Neuronal stem cell (in vitro differentiated cells): ENCODE results near the gene CEMIP.

Experiments
- DNase-seq: peaks from one replicate; pipeline ENCODE4 v3.0.0-alpha.2; 2013; ENCODE audit warnings: low spot score
- H2AFZ ChIP-seq: one replicate; pipeline ENCODE4 v1.6.1; 2013; ENCODE audit warnings: mild to moderate bottlenecking, low read length, inconsistent platforms
- H2AK5ac ChIP-seq: 2 replicates; pipeline ENCODE4 v1.6.1; 2013; ENCODE audit warnings: low read depth, mild to moderate bottlenecking, inconsistent platforms, low read length, moderate library complexity, mixed read lengths
- H2BK120ac ChIP-seq: 2 replicates; pipeline ENCODE4 v1.6.1; 2013; ENCODE audit warnings: low read depth, mild to moderate bottlenecking, inconsistent platforms, low read length, moderate library complexity, mixed read lengths
- H2BK12ac ChIP-seq: one replicate; pipeline ENCODE4 v1.6.1; 2013; ENCODE audit warnings: low read length, inconsistent platforms
- H2BK15ac ChIP-seq: 2 replicates; pipeline ENCODE4 v1.6.1; 2013; ENCODE audit warnings: mild to moderate bottlenecking, low read length, inconsistent platforms, mixed read lengths
- H2BK5ac ChIP-seq: one replicate; pipeline ENCODE4 v1.6.1; 2013; ENCODE audit warnings: inconsistent platforms, mild to moderate bottlenecking, low read length, moderate library complexity
- H3K14ac ChIP-seq: one replicate; pipeline ENCODE4 v1.6.1; 2013; ENCODE audit warnings: low read length, inconsistent platforms
- H3K18ac ChIP-seq: 2 replicates; pipeline ENCODE4 v1.6.1; 2013; ENCODE audit warnings: low read length, inconsistent platforms
- H3K23ac ChIP-seq: 2 replicates; pipeline ENCODE4 v1.6.1; 2013; ENCODE audit warnings: low read depth, mild to moderate bottlenecking, mixed read lengths, low read length, inconsistent platforms; ENCODE audit not compliant: poor library complexity
- H3K27ac ChIP-seq: replicated peaks from 3 replicates; pipeline ENCODE4 v1.5.1; 2013; ENCODE audit warnings: low read length, inconsistent platforms
- H3K27me3 ChIP-seq, 3 experiments: 2 replicates each; pipeline ENCODE4 v1.6.1; 2013; ENCODE audit warnings: low read length in 3 of 3, mild to moderate bottlenecking in 2 of 3, inconsistent platforms in 1 of 3, low read depth in 1 of 3, mixed read lengths in 1 of 3, moderate library complexity in 1 of 3; ENCODE audit not compliant: control insufficient read depth in 3 of 3, insufficient read depth in 3 of 3
- H3K36me3 ChIP-seq, 2 donors: replicated peaks in 1 of 2; 2 replicates each; pipeline ENCODE4 v1.6.1; 2013; ENCODE audit warnings: low read length in 2 of 2; ENCODE audit not compliant: control insufficient read depth in 2 of 2, insufficient read depth in 2 of 2
- H3K4ac ChIP-seq: 2 replicates; pipeline ENCODE4 v1.6.1; 2013; ENCODE audit warnings: inconsistent platforms, mild to moderate bottlenecking, low read length, moderate library complexity
- H3K4me1 ChIP-seq, 2 donors: 1 replicate in 1 of 2; 2 replicates in 1 of 2; pipeline ENCODE4 v1.6.1; 2013; ENCODE audit warnings: low read length in 2 of 2, low read depth in 1 of 2; ENCODE audit not compliant: control insufficient read depth in 2 of 2, insufficient read depth in 1 of 2
- H3K4me2 ChIP-seq: one replicate; pipeline ENCODE4 v1.6.1; 2013; ENCODE audit warnings: mild to moderate bottlenecking, low read length, inconsistent platforms; ENCODE audit not compliant: insufficient read depth, poor library complexity, severe bottlenecking
- H3K4me3 ChIP-seq, 2 donors: 2 replicates each; pipeline ENCODE4 v1.5.1; 2013; ENCODE audit warnings: low read length in 2 of 2, mild to moderate bottlenecking in 2 of 2, inconsistent platforms in 1 of 2, moderate library complexity in 1 of 2
- H3K79me1 ChIP-seq: one replicate; pipeline ENCODE4 v1.6.1; 2013; ENCODE audit warnings: low read depth, mild to moderate bottlenecking, inconsistent platforms, low read length, moderate library complexity
- H3K9ac ChIP-seq: one replicate; pipeline ENCODE4 v1.6.1; 2013; ENCODE audit warnings: mild to moderate bottlenecking, low read depth, low read length, inconsistent platforms; ENCODE audit not compliant: poor library complexity
- H3K9me3 ChIP-seq, 2 donors: replicated peaks in 1 of 2; 2 replicates each; pipeline versions ENCODE3 to v1.6.1; 2013; ENCODE audit warnings: low read length in 2 of 2, mild to moderate bottlenecking in 2 of 2, inconsistent platforms in 1 of 2, low read depth in 1 of 2, mixed read lengths in 1 of 2, moderate library complexity in 1 of 2; ENCODE audit not compliant: control insufficient read depth in 2 of 2, insufficient read depth in 1 of 2
- H4K8ac ChIP-seq: one replicate; pipeline ENCODE4 v1.6.1; 2013; ENCODE audit warnings: low read depth, mild to moderate bottlenecking, inconsistent platforms, low read length, moderate library complexity
- H4K91ac ChIP-seq: one replicate; pipeline ENCODE4 v1.6.1; 2013; ENCODE audit warnings: low read length, low read depth, mild to moderate bottlenecking, inconsistent platforms; ENCODE audit not compliant: poor library complexity
- WGBS, 2 donors: extraction: QIAGEN DNeasy Blood & Tissue Kit; methylation state at CpG; one replicate each; pipeline ENCODE4 v1.1.7; 2013; ENCODE audit warnings: missing lambda C conversion rate in 2 of 2, mixed read lengths in 1 of 2; ENCODE audit not compliant: insufficient read length in 2 of 2, insufficient replicate concordance in 1 of 2; ENCODE audit errors: extremely low coverage in 2 of 2; 5-methylcytosine and 5-hydroxymethylcytosine counted together

CEMIP gene

GRCh38 chr15:80870893-80871292 is 91.7 kb downstream of the CEMIP start:
- no peak overlapping the region for H2BK12ac ChIP-seq
- no peak for DNase-seq
- H3K27me3 ChIP-seq: peaks cover 0 to 9% (median 0%) of the 10 kb centered on the region in 3 experiments
- peaks cover 0 to 2% of the 10 kb centered on the region in 2 donors for H3K9me3 ChIP-seq
- no peak overlapping the region for H2AFZ ChIP-seq
- H2BK15ac ChIP-seq: no peak overlapping the region
- no peaks in the 10 kb centered on the region for H3K79me1 ChIP-seq
- H3K4me2 ChIP-seq: no peak overlapping the region
- WGBS, 2 donors: no CpG with 5 or more reads among the region's 5 CpGs
- no peaks in the 10 kb centered on the region for H3K36me3 ChIP-seq
- H4K8ac ChIP-seq: no peak overlapping the region
- H2BK120ac ChIP-seq: no peak overlapping the region
- H3K23ac ChIP-seq: no peak overlapping the region
- no peak overlapping the region for H3K4me3 ChIP-seq
- no peak overlapping the region for H2BK5ac ChIP-seq
- H3K14ac ChIP-seq: no peak overlapping the region
- no peak overlapping the region for H3K9ac ChIP-seq
- H2AK5ac ChIP-seq: no peak overlapping the region
- no peak overlapping the region for H3K4ac ChIP-seq
- peak overlapping the region; percentile 9 for H3K18ac ChIP-seq
- H4K91ac ChIP-seq: no peak overlapping the region
- H3K27ac ChIP-seq: no peak overlapping the region
- H3K4me1 ChIP-seq: peaks cover 12 to 13% of the 10 kb centered on the region in 2 donors

GRCh38 chr15:80871858-80872257 is 92.7 kb downstream of the CEMIP start:
- no peak overlapping the region for H3K4ac ChIP-seq
- no peak overlapping the region for H4K8ac ChIP-seq
- H3K27me3 ChIP-seq: peaks cover 0 to 9% (median 0%) of the 10 kb centered on the region in 3 experiments
- H2AK5ac ChIP-seq: no peak overlapping the region
- no peak overlapping the region for H4K91ac ChIP-seq
- no peak overlapping the region for H3K14ac ChIP-seq
- no peak overlapping the region for H3K4me3 ChIP-seq
- no peaks in the 10 kb centered on the region for H3K36me3 ChIP-seq
- no peak overlapping the region for H2BK120ac ChIP-seq
- no peaks in the 10 kb centered on the region for H3K79me1 ChIP-seq
- H2BK12ac ChIP-seq: no peak overlapping the region
- H3K9me3 ChIP-seq: peaks cover 0 to 2% of the 10 kb centered on the region in 2 donors
- no peak overlapping the region for H2BK5ac ChIP-seq
- WGBS, 2 donors: no CpG with 5 or more reads among the region's 12 CpGs
- H3K18ac ChIP-seq: no peak overlapping the region
- peak overlapping the region; percentile 39 for H2AFZ ChIP-seq
- DNase-seq: no peak
- H2BK15ac ChIP-seq: no peak overlapping the region
- H3K9ac ChIP-seq: no peak overlapping the region
- H3K27ac ChIP-seq: no peak overlapping the region
- no peak overlapping the region for H3K4me2 ChIP-seq
- H3K23ac ChIP-seq: no peak overlapping the region
- peaks cover 13 to 18% of the 10 kb centered on the region in 2 donors for H3K4me1 ChIP-seq

- Histone ChIP-seq H2BK15ac (no peak overlapping the region), H3K79me1 (no peaks in the 10 kb centered on the region), H4K91ac (no peak overlapping the region), H3K9ac (peak overlapping the region; percentile 56), H3K27me3 (peaks cover 0 to 9% (median 2%) of the 10 kb centered on the region in 3 experiments), H3K4me1 (peaks cover 13 to 18% of the 10 kb centered on the region in 2 donors), H3K27ac (no peak overlapping the region), H2AFZ (no peak overlapping the region), H3K14ac (peak overlapping the region; percentile 58), H4K8ac (no peak overlapping the region), H3K4ac (no peak overlapping the region), H2BK120ac (no peak overlapping the region), H3K36me3 (no peaks in the 10 kb centered on the region), H3K4me2 (no peak overlapping the region), H2AK5ac (peak overlapping the region; percentile 74), H2BK12ac (no peak overlapping the region), H3K4me3 (peak overlapping the region in 1 of 2 donors; percentile 2), H3K23ac (no peak overlapping the region), H3K9me3 (peaks cover 0 to 2% of the 10 kb centered on the region in 2 donors), H2BK5ac (no peak overlapping the region), H3K18ac (peak overlapping the region; percentile 72)
- no CpG with 5 or more reads among the region's 7 CpGs for WGBS, 2 donors
- DNase-seq: no peak
Observed at GRCh38 chr15:80873366-80873952, 94.3 kb downstream of the CEMIP start.

GRCh38 chr15:80875568-80876347 is 96.6 kb downstream of the CEMIP start:
- H2BK5ac ChIP-seq: no peak overlapping the region
- H2BK15ac ChIP-seq: no peak overlapping the region
- H3K4ac ChIP-seq: no peak overlapping the region
- H3K27ac ChIP-seq: no peak overlapping the region
- H2BK12ac ChIP-seq: no peak overlapping the region
- WGBS, 2 donors: no CpG with 5 or more reads among the region's 8 CpGs
- H3K79me1 ChIP-seq: no peaks in the 10 kb centered on the region
- H3K4me1 ChIP-seq: peaks cover 15 to 18% of the 10 kb centered on the region in 2 donors
- no peak overlapping the region for H3K14ac ChIP-seq
- H3K9ac ChIP-seq: no peak overlapping the region
- H3K27me3 ChIP-seq: peaks cover 0 to 8% (median 2%) of the 10 kb centered on the region in 3 experiments
- no peak overlapping the region for H4K91ac ChIP-seq
- H3K9me3 ChIP-seq: peaks cover 0 to 2% of the 10 kb centered on the region in 2 donors
- DNase-seq: no peak
- no peak overlapping the region for H2BK120ac ChIP-seq
- no peak overlapping the region for H4K8ac ChIP-seq
- H2AFZ ChIP-seq: no peak overlapping the region
- H3K36me3 ChIP-seq: no peaks in the 10 kb centered on the region
- H3K4me2 ChIP-seq: no peak overlapping the region
- H3K23ac ChIP-seq: no peak overlapping the region
- H3K18ac ChIP-seq: no peak overlapping the region
- H2AK5ac ChIP-seq: no peak overlapping the region
- H3K4me3 ChIP-seq: no peak overlapping the region
